ENCODE results near the gene TNNC2. TPM values are rescaled to one million over a fixed set of nuclear protein-coding genes. Genes with fewer than 3 reads are reported as not detected.

The TNNC2 gene
- total RNA-seq, 1 donor from 2014 or later = not detected

GRCh38 chr20:45850238-45850637 is 23.1 kb upstream of the TNNC2 start:
- Mint-ChIP-seq H3K9me3 (ENCODE audit: unreplicated experiment) (no peaks in the 10 kb centered on the region), H3K36me3 (ENCODE audit: low read depth, unreplicated experiment) (peaks cover 32% of the 10 kb centered on the region), H3K4me1 (ENCODE audit: unreplicated experiment) (no peaks in the 10 kb centered on the region), H3K27ac (ENCODE audit: unreplicated experiment) (no peak overlapping the region), H3K27me3 (ENCODE audit: unreplicated experiment) (peaks cover 4% of the 10 kb centered on the region), H3K4me3 (ENCODE audit: unreplicated experiment) (peak overlapping the region; percentile 40)
- TF ChIP-seq, protein P1, sequence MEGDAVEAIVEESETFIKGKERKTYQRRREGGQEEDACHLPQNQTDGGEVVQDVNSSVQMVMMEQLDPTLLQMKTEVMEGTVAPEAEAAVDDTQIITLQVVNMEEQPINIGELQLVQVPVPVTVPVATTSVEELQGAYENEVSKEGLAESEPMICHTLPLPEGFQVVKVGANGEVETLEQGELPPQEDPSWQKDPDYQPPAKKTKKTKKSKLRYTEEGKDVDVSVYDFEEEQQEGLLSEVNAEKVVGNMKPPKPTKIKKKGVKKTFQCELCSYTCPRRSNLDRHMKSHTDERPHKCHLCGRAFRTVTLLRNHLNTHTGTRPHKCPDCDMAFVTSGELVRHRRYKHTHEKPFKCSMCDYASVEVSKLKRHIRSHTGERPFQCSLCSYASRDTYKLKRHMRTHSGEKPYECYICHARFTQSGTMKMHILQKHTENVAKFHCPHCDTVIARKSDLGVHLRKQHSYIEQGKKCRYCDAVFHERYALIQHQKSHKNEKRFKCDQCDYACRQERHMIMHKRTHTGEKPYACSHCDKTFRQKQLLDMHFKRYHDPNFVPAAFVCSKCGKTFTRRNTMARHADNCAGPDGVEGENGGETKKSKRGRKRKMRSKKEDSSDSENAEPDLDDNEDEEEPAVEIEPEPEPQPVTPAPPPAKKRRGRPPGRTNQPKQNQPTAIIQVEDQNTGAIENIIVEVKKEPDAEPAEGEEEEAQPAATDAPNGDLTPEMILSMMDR (IDR thresholded peaks at IDR 0.05; ENCODE audit: unreplicated experiment) = no peak
- DNase-seq (ENCODE audit: low spot score) = no peak

DNA sequence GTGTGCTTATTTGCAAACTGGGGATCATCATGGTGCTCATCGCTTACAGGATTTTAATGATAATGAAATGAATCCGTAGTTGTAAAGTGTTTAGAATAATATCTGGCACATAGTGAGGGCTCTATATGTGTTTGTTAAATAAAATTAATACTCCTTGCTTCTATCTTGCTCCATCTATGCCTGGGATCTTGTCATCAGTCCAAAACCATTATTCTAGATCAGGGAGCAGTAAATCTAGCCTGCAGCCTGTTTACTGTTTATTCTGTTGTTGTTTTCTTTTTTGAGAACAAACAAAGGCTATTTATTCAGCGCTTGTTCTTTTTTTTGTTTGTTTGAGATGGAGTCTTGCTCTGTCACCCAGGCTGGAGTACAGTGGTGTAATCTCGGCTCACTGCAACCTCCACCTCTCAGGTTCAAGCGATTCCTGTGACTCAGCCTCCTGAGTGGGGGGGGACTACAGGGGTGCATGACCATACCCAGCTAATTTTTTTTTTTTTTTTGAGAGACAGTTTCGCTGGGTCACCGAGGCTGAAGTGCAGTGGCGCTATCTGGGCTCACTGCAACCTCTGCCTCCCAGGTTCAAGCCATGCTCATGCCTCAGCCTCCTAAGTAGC is 22.0 kb upstream of the TNNC2 start:
- H3K27me3 Mint-ChIP-seq (ENCODE audit: unreplicated experiment) = peaks cover 4% of the 10 kb centered on the region
- H3K36me3 Mint-ChIP-seq (ENCODE audit: low read depth, unreplicated experiment) = peaks cover 37% of the 10 kb centered on the region

DNA sequence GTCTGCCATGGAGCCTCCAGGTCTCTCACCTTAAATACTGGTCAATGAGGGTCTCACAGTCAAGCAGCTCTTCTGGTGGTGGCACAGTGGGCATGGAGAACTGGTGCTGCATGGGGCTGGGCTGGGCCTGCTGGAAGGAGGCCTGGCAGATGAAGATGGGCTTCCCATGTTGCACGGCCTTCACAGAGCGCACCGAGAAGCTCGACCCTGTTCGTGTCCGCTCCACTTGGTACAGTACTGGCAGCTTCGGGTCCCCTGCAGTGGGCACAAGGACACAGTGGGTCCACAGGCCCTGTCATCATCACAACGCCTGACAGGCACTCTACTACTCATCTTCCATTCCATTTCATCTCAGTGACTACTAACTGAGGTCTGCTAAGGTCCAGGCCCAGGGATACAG is 21.3 kb upstream of the TNNC2 start:
- H3K9me3 Mint-ChIP-seq (ENCODE audit: unreplicated experiment) = no peaks in the 10 kb centered on the region
- H3K27ac Mint-ChIP-seq (ENCODE audit: unreplicated experiment) = no peak overlapping the region
- TF ChIP-seq, protein P1 (IDR thresholded peaks at IDR 0.05; ENCODE audit: unreplicated experiment) = no peak
- peaks cover 39% of the 10 kb centered on the region for H3K36me3 Mint-ChIP-seq (ENCODE audit: low read depth, unreplicated experiment)
- DNase-seq (ENCODE audit: low spot score) = no peak
- no peaks in the 10 kb centered on the region for H3K4me1 Mint-ChIP-seq (ENCODE audit: unreplicated experiment)
- no peak overlapping the region for H3K4me3 Mint-ChIP-seq (ENCODE audit: unreplicated experiment)
- peaks cover 4% of the 10 kb centered on the region for H3K27me3 Mint-ChIP-seq (ENCODE audit: unreplicated experiment)

More for the DNA sequence above, 22.0 kb upstream of the TNNC2 start:
- H3K4me1 Mint-ChIP-seq (ENCODE audit: unreplicated experiment) = no peaks in the 10 kb centered on the region
- DNase-seq (ENCODE audit: low spot score) = no peak
- TF ChIP-seq, protein P1 (IDR thresholded peaks at IDR 0.05; ENCODE audit: unreplicated experiment) = no peak
- H3K4me3 Mint-ChIP-seq (ENCODE audit: unreplicated experiment) = no peak overlapping the region
- H3K9me3 Mint-ChIP-seq (ENCODE audit: unreplicated experiment) = no peaks in the 10 kb centered on the region
- H3K27ac Mint-ChIP-seq (ENCODE audit: unreplicated experiment) = no peak overlapping the region

- Mint-ChIP-seq H3K36me3 (ENCODE audit: low read depth, unreplicated experiment) (peaks cover 31% of the 10 kb centered on the region), H3K27me3 (ENCODE audit: unreplicated experiment) (no peaks in the 10 kb centered on the region), H3K4me3 (ENCODE audit: unreplicated experiment) (no peak overlapping the region), H3K4me1 (ENCODE audit: unreplicated experiment) (no peaks in the 10 kb centered on the region), H3K27ac (ENCODE audit: unreplicated experiment) (no peak overlapping the region), H3K9me3 (ENCODE audit: unreplicated experiment) (no peaks in the 10 kb centered on the region)
- DNase-seq (ENCODE audit: low spot score) = no peak
- TF ChIP-seq, protein P1 (IDR thresholded peaks at IDR 0.05; ENCODE audit: unreplicated experiment) = no peak
Measured at GRCh38 chr20:45845452-45845851, 18.3 kb upstream of the TNNC2 start.

- Mint-ChIP-seq H3K4me3 (ENCODE audit: unreplicated experiment) (peak overlapping the region; percentile 62), H3K9me3 (ENCODE audit: unreplicated experiment) (no peaks in the 10 kb centered on the region), H3K4me1 (ENCODE audit: unreplicated experiment) (no peaks in the 10 kb centered on the region), H3K36me3 (ENCODE audit: low read depth, unreplicated experiment) (peaks cover 17% of the 10 kb centered on the region), H3K27ac (ENCODE audit: unreplicated experiment) (no peak overlapping the region), H3K27me3 (ENCODE audit: unreplicated experiment) (no peaks in the 10 kb centered on the region)
- TF ChIP-seq, protein P1 (IDR thresholded peaks at IDR 0.05; ENCODE audit: unreplicated experiment) = no peak
- DNase-seq (ENCODE audit: low spot score) = no peak
Measured at GRCh38 chr20:45843506-45843905, 16.4 kb upstream of the TNNC2 start.

Data from endothelial cell (in vitro differentiated cells).